GOT3 (cell line): ENCODE data around the gene TMEM237.
"Not testable (repeated sequence)": the region's sequence is repeated elsewhere in the genome, so short reads cannot be mapped to it uniquely, and the experiment has no call there.

Experiments
- DNase-seq: peaks from one replicate; lab custom pipeline; 2025; ENCODE audit warnings: mixed read lengths; lab: John Stamatoyannopoulos, UW

TMEM237 gene

GRCh38 chr2:201643216-201643890 is at the start of gene TMEM237:
Gene TMEM237, minus strand, starts transcription at chr2:201643503. Its CDS starts 103 bp downstream, at chr2:201643400.
- no peak for DNase-seq

GRCh38 chr2:201685156-201685555 is 41.9 kb upstream of the TMEM237 start:
- no peak for DNase-seq

DNA sequence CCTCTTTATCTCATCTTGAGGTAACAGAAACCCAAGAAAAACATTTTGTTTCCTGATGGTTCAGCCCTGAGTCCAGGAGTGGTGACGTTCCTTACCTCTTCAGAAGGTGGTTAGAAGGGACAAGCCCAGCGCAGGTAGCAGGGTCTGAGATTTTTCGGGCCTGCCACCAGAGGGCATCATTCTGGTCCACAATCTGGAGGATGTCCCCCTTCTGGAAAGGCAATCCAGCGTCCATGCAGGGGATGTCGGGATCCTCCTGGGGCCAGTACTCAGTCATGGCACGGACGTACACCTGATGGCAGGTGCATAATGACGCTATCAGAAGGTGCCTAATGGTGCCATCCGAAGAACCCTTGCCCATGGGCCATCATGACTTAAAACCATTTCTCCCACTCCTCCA is 37.4 kb upstream of the TMEM237 start:
- DNase-seq = no peak

- no peak for DNase-seq
These were observed 35.1 kb upstream of the TMEM237 start for GRCh38 chr2:201678401-201678800.

- no peak for DNase-seq
These were observed 32.2 kb upstream of the TMEM237 start for GRCh38 chr2:201675454-201675853.

DNA sequence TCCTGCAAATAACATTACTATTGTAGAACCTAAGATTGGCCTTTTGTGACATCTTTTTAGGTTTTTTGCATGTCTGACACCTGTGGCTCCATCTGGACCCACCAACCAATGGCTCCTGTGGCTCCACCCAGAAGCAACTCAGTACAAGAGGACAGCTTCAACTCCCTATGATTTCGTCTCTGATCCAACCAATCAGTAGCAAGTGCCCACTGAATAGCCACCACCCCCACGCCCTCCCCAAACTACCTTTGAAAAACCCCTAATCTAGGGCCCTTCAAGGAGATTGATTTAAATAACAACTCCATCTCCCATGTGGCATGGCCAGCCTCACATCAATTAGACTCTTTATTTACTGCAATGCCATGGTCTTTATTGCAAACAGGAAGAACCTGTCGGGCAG is 31.5 kb upstream of the TMEM237 start:
- DNase-seq = no peak

GRCh38 chr2:201674298-201674697 is 31.0 kb upstream of the TMEM237 start:
- no peak for DNase-seq

GRCh38 chr2:201673546-201673945 is 30.2 kb upstream of the TMEM237 start:
- DNase-seq = no peak

- DNase-seq = not testable (repeated sequence)
These were observed 27.9 kb upstream of the TMEM237 start for GRCh38 chr2:201671205-201671604.

GRCh38 chr2:201669865-201670264 is 26.6 kb upstream of the TMEM237 start:
- no peak for DNase-seq

DNA sequence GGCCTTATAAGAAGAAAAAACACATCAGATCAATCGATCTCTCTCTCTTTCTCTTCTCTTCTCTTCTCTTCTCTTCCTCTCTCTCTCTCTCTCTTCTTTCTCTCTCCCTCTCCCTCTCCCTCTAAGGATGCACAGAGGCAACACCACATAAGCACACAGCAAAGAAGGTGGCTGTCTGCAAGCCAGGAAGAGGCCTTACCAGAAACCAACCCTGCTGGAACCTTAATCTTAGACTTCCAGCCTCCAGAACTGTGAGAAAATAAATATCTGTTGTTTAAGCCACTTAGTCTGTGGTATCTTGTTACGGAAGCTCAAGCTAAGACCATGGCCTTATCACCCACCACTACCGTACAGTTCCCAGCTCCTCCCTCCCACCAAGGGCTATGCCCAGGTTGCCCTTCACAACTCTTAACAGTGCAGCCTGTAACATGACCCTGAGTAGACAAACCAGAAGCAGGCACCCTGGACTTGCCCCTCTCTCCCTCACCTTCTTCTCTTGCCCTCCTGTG is 25.2 kb upstream of the TMEM237 start:
- no peak for DNase-seq

DNA sequence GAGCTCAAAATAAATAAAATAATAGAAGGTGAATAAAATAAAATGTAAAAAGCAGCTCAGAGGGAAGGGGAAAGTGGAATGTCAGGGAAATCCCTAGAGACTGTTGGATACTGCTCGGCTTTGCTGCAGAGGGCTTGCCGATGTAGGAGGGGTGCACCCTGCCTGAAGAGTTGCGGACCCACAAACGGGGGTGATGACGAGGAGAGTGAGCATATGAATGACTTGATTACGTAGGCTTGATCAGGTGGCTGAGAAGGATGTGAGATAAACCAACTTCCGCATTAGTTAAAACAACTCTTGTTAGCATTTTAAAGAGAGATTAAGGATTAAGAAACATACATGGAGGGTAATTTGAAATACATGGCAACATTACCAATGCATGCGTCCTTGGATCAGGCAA is 21.0 kb upstream of the TMEM237 start:
- DNase-seq = no peak

DNA sequence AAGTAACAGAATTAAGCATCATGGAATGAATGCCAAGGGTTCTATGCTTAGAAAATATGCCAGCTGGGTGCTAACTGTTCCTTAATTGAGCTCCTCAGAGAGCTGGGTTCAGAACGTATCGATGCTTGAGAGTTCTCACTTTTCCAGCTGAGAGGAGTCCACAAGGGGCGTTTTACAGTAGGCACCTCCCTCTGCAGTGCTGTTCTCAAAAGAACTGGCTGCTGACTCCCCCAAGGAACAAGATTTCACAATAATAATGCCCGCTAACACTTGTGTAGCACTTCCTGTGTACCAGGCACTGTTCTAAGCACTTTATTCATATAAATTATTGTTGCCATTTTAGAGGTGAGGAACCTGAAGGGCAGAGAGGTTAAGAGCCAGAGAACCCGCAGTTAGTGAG is 18.1 kb upstream of the TMEM237 start:
- DNase-seq = no peak

GRCh38 chr2:201660293-201660895 is 17.1 kb upstream of the TMEM237 start:
- DNase-seq = no peak

DNA sequence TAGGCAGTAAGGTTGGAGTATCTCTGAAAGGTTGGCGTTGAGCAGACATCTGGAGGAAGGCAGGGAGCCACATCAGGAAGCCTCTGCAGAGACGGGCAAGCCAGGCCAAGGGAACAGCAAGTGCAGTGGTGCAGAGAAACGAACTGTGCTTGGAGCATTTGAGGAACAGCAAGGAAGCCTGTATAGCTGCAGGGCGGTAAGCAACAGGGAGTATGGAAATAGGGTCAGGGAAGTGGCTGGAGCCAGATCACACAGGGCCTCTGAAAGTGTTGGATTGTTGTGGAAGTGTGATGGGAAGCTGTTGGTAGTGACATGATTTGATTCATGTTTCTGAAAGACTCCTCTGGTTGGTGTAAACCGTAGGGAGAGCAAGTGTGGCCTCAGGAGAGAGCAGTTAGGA is 13.4 kb upstream of the TMEM237 start:
- DNase-seq = no peak

DNA sequence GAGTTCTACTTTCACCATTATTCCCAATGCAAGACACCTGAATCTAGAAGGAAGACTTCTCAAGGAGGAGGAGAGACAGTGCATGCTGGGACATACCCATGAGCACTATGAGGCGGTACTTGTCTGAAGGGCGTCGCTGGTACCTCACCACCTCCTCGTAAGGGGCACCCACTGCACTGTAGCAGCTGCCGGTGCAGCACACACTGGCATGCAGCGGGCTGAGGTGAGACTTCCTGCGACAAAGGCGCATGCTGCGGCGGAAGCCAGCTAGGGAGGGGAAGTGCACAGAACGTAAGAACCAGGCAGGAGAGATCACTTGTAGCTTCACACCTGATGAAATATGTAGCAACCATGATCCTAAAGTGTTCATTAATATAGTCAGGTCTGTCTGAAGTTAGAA is 12.8 kb upstream of the TMEM237 start:
- DNase-seq = no peak

- DNase-seq = no peak
These were observed 11.5 kb upstream of the TMEM237 start for GRCh38 chr2:201654616-201655384.

GRCh38 chr2:201653221-201653620 is 9.9 kb upstream of the TMEM237 start:
- DNase-seq = no peak

GRCh38 chr2:201649442-201649841 is 6.1 kb upstream of the TMEM237 start:
- no peak for DNase-seq

DNA sequence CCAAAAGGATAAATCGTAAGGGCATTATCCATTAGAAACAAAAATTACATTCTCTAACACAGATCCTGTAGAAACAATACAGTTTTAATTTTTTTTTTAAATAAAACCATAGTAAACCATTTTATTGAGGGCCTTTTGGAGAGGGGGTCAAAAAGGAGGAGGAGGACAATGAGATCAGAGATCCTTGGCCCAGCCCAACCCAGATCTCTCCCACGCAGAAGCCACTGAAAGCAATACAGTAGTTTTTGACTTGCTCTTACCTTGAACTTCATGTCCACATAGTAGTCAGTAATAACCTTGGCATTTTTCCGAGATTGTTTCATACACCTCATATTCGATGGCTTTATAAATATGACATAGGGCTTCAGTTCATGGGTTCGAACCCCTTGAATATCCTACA is 4.1 kb upstream of the TMEM237 start:
- no peak for DNase-seq

GRCh38 chr2:201644001-201644400 is 698 bp upstream of the TMEM237 start:
- DNase-seq = no peak

- DNase-seq = peak; percentile 63
These were observed 606 bp downstream of the TMEM237 start for GRCh38 chr2:201642579-201643215.
